K562 (cell line): Measurements from ENCODE around the gene ACOT13. TPM values are rescaled to one million over a fixed set of nuclear protein-coding genes. Genes with fewer than 3 reads are reported as not detected.

Source experiments
- ATF3 ChIP-seq, 2 experiments: fragments of 450-650 bp in 1 of 2; sonication (generic) in 1 of 2; formaldehyde crosslinking in 1 of 2; IDR thresholded peaks in 1 of 2; conservative IDR thresholded peaks in 1 of 2; 2 replicates each; pipeline versions ENCODE4 v1.6.1 to v1.8.1; 2016 to 2023; ENCODE audit warnings: mild to moderate bottlenecking in 2 of 2, moderate library complexity in 2 of 2, inconsistent platforms in 1 of 2, missing genetic modification reagents in 1 of 2
- BRD9 ChIP-seq: fragments of 450-650 bp; IDR thresholded peaks from 2 replicates; pipeline ENCODE4 v1.6.1; 2018; ENCODE audit warnings: low read depth; ENCODE audit not compliant: partially characterized antibody
- CBX8 ChIP-seq: fragments of 200-600 bp; sonication (generic); IDR thresholded peaks from 2 replicates; pipeline ENCODE4 v1.6.1; 2012; ENCODE audit warnings: borderline replicate concordance, mixed run types, low read depth, mild to moderate bottlenecking, moderate library complexity, mixed read lengths, low read length, control low read depth, inconsistent platforms; ENCODE audit not compliant: poor library complexity, severe bottlenecking; ENCODE audit errors: extremely low read depth
- CSDE1 ChIP-seq, 2 experiments: fragments of 450-650 bp; IDR thresholded peaks; 2 replicates each; pipeline ENCODE4 v1.6.1; 2016; ENCODE audit warnings: mild to moderate bottlenecking in 1 of 2
- EP400 ChIP-seq: fragments of 450-650 bp; IDR thresholded peaks from 2 replicates; pipeline ENCODE4 v1.6.1; 2017; ENCODE audit warnings: antibody characterized with exemption, mild to moderate bottlenecking, moderate library complexity
- FOXJ2 ChIP-seq: fragments of 200-800 bp; sonication (Bioruptor generic); IDR thresholded peaks from 2 replicates; pipeline ENCODE4 v1.6.1; 2016; ENCODE audit warnings: missing genetic modification characterization, missing compliant biosample characterization
- KLF13 ChIP-seq: fragments of 450-650 bp; IDR thresholded peaks from 2 replicates; pipeline ENCODE4 v1.6.1; 2016; ENCODE audit warnings: missing genetic modification characterization, low read depth, mild to moderate bottlenecking, missing compliant biosample characterization, moderate library complexity, borderline replicate concordance
- KLF6 ChIP-seq: fragments of 250-450 bp; sonication (Bioruptor Pico); IDR thresholded peaks from 2 replicates; pipeline ENCODE4 v1.4.0; 2020; ENCODE audit warnings: mild to moderate bottlenecking, moderate library complexity, borderline replicate concordance
- POLR2A ChIP-seq: fragments of 450-650 bp; conservative IDR thresholded peaks from 2 replicates; pipeline ENCODE4 v1.6.1; 2016
- RBM17 ChIP-seq: fragments of 200-400 bp; formaldehyde crosslinking; IDR thresholded peaks from 2 replicates; pipeline ENCODE4 v1.6.1; 2017; ENCODE audit warnings: low read depth, mild to moderate bottlenecking, low read length, borderline replicate concordance
- SIN3B ChIP-seq: fragments of 450-650 bp; IDR thresholded peaks from 2 replicates; pipeline ENCODE4 v1.6.1; 2017; ENCODE audit warnings: low read depth, mild to moderate bottlenecking, moderate library complexity
- THRB ChIP-seq: fragments of 450-650 bp; formaldehyde crosslinking; conservative IDR thresholded peaks from 2 replicates; pipeline ENCODE4 v1.4.0; 2022; ENCODE audit warnings: mild to moderate bottlenecking, missing genetic modification characterization
- ZNF584 ChIP-seq: fragments of 200-800 bp; sonication (Bioruptor generic); IDR thresholded peaks from 2 replicates; pipeline ENCODE4 v1.6.1; 2016; ENCODE audit warnings: low read depth, mild to moderate bottlenecking, missing genetic modification characterization, missing compliant biosample characterization
- ZNF699 ChIP-seq: fragments of 250-450 bp; sonication (Bioruptor Pico); IDR thresholded peaks from 2 replicates; pipeline ENCODE4 v1.8.0; 2021; ENCODE audit warnings: mild to moderate bottlenecking, moderate library complexity; ENCODE audit not compliant: insufficient replicate concordance
- polyA plus RNA-seq, 8 experiments: library from polyadenylated mRNA; depleted of rRNA in 4 of 8; stranded (reverse) in 5 of 8; unstranded in 3 of 8; fragments of >200 nt; fragmentation: Nextera tagmentation in 2 of 8; fragmentation: Illumina TruSeq in 1 of 8; extraction: Ambion mirVana in 2 of 8; extraction: Trizol in 1 of 8; gene quantifications; 2 replicates each; pipeline versions ENCODE4 v1.2.1 to v1.2.3, GENCODE V29; 2011 to 2014; ENCODE audit warnings: inconsistent platforms in 1 of 8, missing spikeins in 1 of 8
- total RNA-seq, 7 experiments: library from RNA; depleted of rRNA in 6 of 7; stranded (reverse); fragments of >200 nt in 6 of 7; fragmentation: Illumina TruSeq in 2 of 7; extraction: Trizol in 2 of 7; gene quantifications; 2 replicates each; pipeline versions ENCODE4 v1.2.1 to v1.2.3, GENCODE V29; 2011 to 2021; ENCODE audit warnings: low replicate concordance in 1 of 7
- TF ChIP-seq, protein P1 (sequence below): sonication (generic); formaldehyde crosslinking; IDR thresholded peaks from 2 replicates; pipeline ENCODE4 v1.8.0; 2022; ENCODE audit warnings: mild to moderate bottlenecking, low read depth, missing genetic modification reagents
- TF ChIP-seq, protein P2 (sequence below): fragments of 200-400 bp; formaldehyde crosslinking; IDR thresholded peaks from 2 replicates; pipeline ENCODE4 v1.6.1; 2017; ENCODE audit warnings: mild to moderate bottlenecking, low read depth, low read length, moderate library complexity
- TF ChIP-seq, protein P3 (sequence below), 3 experiments: fragments of 200-800 bp in 1 of 3; sonication (Bioruptor generic) in 1 of 3; sonication (generic) in 1 of 3; formaldehyde crosslinking in 1 of 3; IDR thresholded peaks; 2 replicates each; pipeline versions ENCODE4 v1.6.1 to v1.8.0; 2016 to 2022; ENCODE audit warnings: mild to moderate bottlenecking in 2 of 3, missing compliant biosample characterization in 2 of 3, missing genetic modification characterization in 2 of 3, missing genetic modification reagents in 1 of 3

ACOT13 gene
- total and polyA plus RNA-seq, 9 of the 15 experiments (the other 6 are each of a cell fraction or from before 2014, with no cell fraction given): 14.1 to 129 (median 65.7) TPM

GRCh38 chr6:24721461-24722215, 54.8 kb downstream of the ACOT13 start (continued):
- no peak for TF ChIP-seq ATF3 (IDR thresholded peaks at IDR 0.05)
- TF ChIP-seq ATF3 (CRISPR knock-in tag; conservative IDR thresholded peaks at IDR 0.05): peak; percentile 46
- no peak for TF ChIP-seq ZNF584 (CRISPR knock-in tag)
- TF ChIP-seq SIN3B: 0 out of 2 replicates have a peak, but pooled peaks have one; percentile 20
- TF ChIP-seq, protein P1, sequence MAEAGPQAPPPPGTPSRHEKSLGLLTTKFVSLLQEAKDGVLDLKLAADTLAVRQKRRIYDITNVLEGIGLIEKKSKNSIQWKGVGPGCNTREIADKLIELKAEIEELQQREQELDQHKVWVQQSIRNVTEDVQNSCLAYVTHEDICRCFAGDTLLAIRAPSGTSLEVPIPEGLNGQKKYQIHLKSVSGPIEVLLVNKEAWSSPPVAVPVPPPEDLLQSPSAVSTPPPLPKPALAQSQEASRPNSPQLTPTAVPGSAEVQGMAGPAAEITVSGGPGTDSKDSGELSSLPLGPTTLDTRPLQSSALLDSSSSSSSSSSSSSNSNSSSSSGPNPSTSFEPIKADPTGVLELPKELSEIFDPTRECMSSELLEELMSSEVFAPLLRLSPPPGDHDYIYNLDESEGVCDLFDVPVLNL: peak; percentile 88
- peak; percentile 99 for TF ChIP-seq EP400
- TF ChIP-seq RBM17: no peak
- TF ChIP-seq POLR2A: peak; percentile 88
- TF ChIP-seq, protein P2, sequence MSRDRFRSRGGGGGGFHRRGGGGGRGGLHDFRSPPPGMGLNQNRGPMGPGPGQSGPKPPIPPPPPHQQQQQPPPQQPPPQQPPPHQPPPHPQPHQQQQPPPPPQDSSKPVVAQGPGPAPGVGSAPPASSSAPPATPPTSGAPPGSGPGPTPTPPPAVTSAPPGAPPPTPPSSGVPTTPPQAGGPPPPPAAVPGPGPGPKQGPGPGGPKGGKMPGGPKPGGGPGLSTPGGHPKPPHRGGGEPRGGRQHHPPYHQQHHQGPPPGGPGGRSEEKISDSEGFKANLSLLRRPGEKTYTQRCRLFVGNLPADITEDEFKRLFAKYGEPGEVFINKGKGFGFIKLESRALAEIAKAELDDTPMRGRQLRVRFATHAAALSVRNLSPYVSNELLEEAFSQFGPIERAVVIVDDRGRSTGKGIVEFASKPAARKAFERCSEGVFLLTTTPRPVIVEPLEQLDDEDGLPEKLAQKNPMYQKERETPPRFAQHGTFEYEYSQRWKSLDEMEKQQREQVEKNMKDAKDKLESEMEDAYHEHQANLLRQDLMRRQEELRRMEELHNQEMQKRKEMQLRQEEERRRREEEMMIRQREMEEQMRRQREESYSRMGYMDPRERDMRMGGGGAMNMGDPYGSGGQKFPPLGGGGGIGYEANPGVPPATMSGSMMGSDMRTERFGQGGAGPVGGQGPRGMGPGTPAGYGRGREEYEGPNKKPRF: no peak
- peak; percentile 50 for TF ChIP-seq KLF6 (CRISPR knock-in tag)
- no peak; the same call in 1 of the 2 replicates for TF ChIP-seq FOXJ2 (tag)
- no peak for TF ChIP-seq CBX8
- TF ChIP-seq, protein P3, sequence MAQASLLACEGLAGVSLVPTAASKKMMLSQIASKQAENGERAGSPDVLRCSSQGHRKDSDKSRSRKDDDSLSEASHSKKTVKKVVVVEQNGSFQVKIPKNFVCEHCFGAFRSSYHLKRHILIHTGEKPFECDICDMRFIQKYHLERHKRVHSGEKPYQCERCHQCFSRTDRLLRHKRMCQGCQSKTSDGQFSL (CRISPR knock-in tag; IDR thresholded peaks at IDR 0.05): no peak; the same call in 1 of the 2 replicates
- TF ChIP-seq, protein P3 (tag; IDR thresholded peaks at IDR 0.05): peak in 1 of 2 experiments; percentile 59; a peak in 1 of 4 replicates
- TF ChIP-seq ZNF699 (CRISPR knock-in tag): no peak
- peak in 1 of 2 experiments; percentile 60; a peak in 1 of 4 replicates for TF ChIP-seq CSDE1 (IDR thresholded peaks at IDR 0.05)
- TF ChIP-seq KLF13 (tag): peak; percentile 88; the same call in 1 of the 2 replicates
- 0 out of 2 replicates have a peak, but pooled peaks have one; percentile 38 for TF ChIP-seq THRB (CRISPR knock-in tag)
- peak; percentile 93 for TF ChIP-seq BRD9
